ENCODE data around the gene KAT7. TPM values are rescaled to one million over a fixed set of nuclear protein-coding genes. Genes with fewer than 3 reads are reported as not detected.

Gene KAT7
- total and polyA plus RNA-seq, 10 of the 15 experiments (the other 5 are each of a cell fraction or from before 2014, with no cell fraction given) = 6.6 to 45.8 (median 26.3) TPM

DNA sequence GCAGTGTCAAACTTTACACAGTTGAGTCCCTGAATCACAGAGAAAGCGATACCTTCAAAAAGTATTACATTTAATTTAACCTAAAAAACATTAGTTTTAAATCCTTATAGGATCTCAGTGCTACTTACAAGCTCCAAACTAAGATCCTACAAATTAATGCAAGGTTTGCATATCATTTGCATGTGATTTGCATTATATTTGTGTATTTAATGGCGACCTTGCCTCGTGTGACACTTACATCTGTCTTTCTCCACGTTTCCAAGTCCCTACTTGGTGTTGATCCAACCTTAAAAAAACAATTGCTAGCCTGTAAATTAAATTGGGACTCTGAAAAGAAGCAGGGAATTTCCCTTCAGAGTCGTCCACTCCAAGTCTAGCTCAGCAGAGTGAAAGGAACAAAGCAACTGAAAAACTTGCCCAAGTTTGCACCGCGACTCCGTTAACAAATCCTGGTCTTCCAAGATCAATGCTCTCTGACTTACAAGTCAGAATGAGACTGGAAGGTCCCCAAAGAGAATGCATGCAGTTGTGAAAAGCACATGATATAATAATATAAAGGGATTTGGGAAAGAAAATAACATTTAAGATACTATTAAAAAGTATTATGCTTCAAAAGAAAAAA, 23.8 kb upstream of the KAT7 start:
- WGBS (ENCODE audit: insufficient coverage, insufficient replicate concordance, low lambda C conversion rate, missing lambda C conversion rate) = 49% methylated on average over 8 of the region's 8 CpGs
- H3K9ac ChIP-seq (ENCODE audit: control insufficient read depth, insufficient read depth, low read length) = no peak overlapping the region
- ChIA-PET POLR2A (interaction anchor here (0.6 to 8.5 kb wide), 11 partner anchors 8 to 1510 kb away, joined by 3 to 116 read pairs (median 4); partner anchors contain the start of genes KAT7 and SLC35B1), CTCF (interaction anchor here (0.6 to 4.2 kb wide), 16 partner anchors 9 to 207 kb away, joined by 3 to 36 read pairs (median 3); partner anchors contain the start of gene SLC35B1), SMC1A (ENCODE audit: uncharacterized antibody, unreplicated experiment) (interaction anchor here (0.6 to 12.5 kb wide), 14 partner anchors 9 to 118 kb away, joined by 3 to 128 read pairs (median 4); partner anchors contain the start of gene SLC35B1), RAD21 (ENCODE audit: unreplicated experiment) (interaction anchor here (0.6 to 4.3 kb wide), 16 partner anchors 9 to 571 kb away, joined by 3 to 37 read pairs (median 5); partner anchors contain the start of gene SLC35B1)
- H3K27ac ChIP-seq (ENCODE audit: control insufficient read depth, insufficient read depth) = no peak overlapping the region
- H3K36me3 ChIP-seq (ENCODE audit: control insufficient read depth in 2 of 2, insufficient read depth in 2 of 2, low read length in 1 of 2) = no peaks in the 10 kb centered on the region
- DNase-seq (ENCODE audit: low read depth, low spot score) (no peak), FAIRE-seq (no peak), ATAC-seq (no peak)
- H3K4me3 ChIP-seq = peak overlapping the region; percentile 54
- no TSS peak for BruUV-seq (replicated peaks)
- H3K4me2 ChIP-seq (ENCODE audit: control insufficient read depth, insufficient read depth) = peak overlapping the region; percentile 45
- H3K27me3 ChIP-seq (replicated peaks in 1 of 2; ENCODE audit: control insufficient read depth in 2 of 2, insufficient read depth in 2 of 2, low read length in 1 of 2) = 0 out of 4 replicates have a peak, but pooled peaks cover 0 to 1% of the 10 kb centered on the region in 2 experiments
- in situ Hi-C loops (cut with MboI) = no loop called here
- peaks cover 21% of the 10 kb centered on the region for H3K79me2 ChIP-seq (ENCODE audit: control insufficient read depth, insufficient read depth, low read length)
- peak; percentile 50; the same call in 2 of the 3 replicates for TF ChIP-seq POU2F2 (IDR thresholded peaks at IDR 0.05; ENCODE audit: borderline replicate concordance, low read depth, low read length)
- TF ChIP-seq, protein P1, sequence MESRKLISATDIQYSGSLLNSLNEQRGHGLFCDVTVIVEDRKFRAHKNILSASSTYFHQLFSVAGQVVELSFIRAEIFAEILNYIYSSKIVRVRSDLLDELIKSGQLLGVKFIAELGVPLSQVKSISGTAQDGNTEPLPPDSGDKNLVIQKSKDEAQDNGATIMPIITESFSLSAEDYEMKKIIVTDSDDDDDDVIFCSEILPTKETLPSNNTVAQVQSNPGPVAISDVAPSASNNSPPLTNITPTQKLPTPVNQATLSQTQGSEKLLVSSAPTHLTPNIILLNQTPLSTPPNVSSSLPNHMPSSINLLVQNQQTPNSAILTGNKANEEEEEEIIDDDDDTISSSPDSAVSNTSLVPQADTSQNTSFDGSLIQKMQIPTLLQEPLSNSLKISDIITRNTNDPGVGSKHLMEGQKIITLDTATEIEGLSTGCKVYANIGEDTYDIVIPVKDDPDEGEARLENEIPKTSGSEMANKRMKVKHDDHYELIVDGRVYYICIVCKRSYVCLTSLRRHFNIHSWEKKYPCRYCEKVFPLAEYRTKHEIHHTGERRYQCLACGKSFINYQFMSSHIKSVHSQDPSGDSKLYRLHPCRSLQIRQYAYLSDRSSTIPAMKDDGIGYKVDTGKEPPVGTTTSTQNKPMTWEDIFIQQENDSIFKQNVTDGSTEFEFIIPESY (IDR thresholded peaks at IDR 0.05) = 0 out of 2 replicates have a peak, but pooled peaks have one; percentile 50
- TF ChIP-seq RUNX3 (IDR thresholded peaks at IDR 0.05; ENCODE audit: low read length) = no peak
- TF ChIP-seq EP300 (IDR thresholded peaks at IDR 0.05; ENCODE audit: borderline replicate concordance in 1 of 2, control insufficient read depth in 1 of 2, low read depth in 2 of 2, low read length in 2 of 2) = no peak
- TF ChIP-seq PAX5 (IDR thresholded peaks at IDR 0.05; ENCODE audit: borderline replicate concordance, low read depth, low read length) = no peak
- TF ChIP-seq, protein P2, sequence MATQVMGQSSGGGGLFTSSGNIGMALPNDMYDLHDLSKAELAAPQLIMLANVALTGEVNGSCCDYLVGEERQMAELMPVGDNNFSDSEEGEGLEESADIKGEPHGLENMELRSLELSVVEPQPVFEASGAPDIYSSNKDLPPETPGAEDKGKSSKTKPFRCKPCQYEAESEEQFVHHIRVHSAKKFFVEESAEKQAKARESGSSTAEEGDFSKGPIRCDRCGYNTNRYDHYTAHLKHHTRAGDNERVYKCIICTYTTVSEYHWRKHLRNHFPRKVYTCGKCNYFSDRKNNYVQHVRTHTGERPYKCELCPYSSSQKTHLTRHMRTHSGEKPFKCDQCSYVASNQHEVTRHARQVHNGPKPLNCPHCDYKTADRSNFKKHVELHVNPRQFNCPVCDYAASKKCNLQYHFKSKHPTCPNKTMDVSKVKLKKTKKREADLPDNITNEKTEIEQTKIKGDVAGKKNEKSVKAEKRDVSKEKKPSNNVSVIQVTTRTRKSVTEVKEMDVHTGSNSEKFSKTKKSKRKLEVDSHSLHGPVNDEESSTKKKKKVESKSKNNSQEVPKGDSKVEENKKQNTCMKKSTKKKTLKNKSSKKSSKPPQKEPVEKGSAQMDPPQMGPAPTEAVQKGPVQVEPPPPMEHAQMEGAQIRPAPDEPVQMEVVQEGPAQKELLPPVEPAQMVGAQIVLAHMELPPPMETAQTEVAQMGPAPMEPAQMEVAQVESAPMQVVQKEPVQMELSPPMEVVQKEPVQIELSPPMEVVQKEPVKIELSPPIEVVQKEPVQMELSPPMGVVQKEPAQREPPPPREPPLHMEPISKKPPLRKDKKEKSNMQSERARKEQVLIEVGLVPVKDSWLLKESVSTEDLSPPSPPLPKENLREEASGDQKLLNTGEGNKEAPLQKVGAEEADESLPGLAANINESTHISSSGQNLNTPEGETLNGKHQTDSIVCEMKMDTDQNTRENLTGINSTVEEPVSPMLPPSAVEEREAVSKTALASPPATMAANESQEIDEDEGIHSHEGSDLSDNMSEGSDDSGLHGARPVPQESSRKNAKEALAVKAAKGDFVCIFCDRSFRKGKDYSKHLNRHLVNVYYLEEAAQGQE (IDR thresholded peaks at IDR 0.05; ENCODE audit: low read depth, low read length) = no peak
- TF ChIP-seq PAX8 (IDR thresholded peaks at IDR 0.05) = no peak
- TF ChIP-seq WRNIP1 (IDR thresholded peaks at IDR 0.05; ENCODE audit: borderline replicate concordance, low read depth, low read length) = no peak
- no peak for TF ChIP-seq ATF7 (IDR thresholded peaks at IDR 0.05; ENCODE audit: low read depth)
- TF ChIP-seq HDAC6 (IDR thresholded peaks at IDR 0.05; ENCODE audit: unreplicated experiment) = no peak
- TF ChIP-seq CHD1 (IDR thresholded peaks at IDR 0.05; ENCODE audit: low read depth, low read length) = no peak
- intact Hi-C loops (cut with micrococcal nuclease; ENCODE audit: unreplicated experiment) = loop anchor here (5.0 kb wide), 1 partner anchor 57 kb away; the partner anchor contains the start of gene SLC35B1
- H3K9me3 ChIP-seq (replicated peaks; ENCODE audit: control insufficient read depth, insufficient read depth, low read length) = no peaks in the 10 kb centered on the region
- H2AFZ ChIP-seq (ENCODE audit: control insufficient read depth, low read depth, low read length) = peak overlapping the region; percentile 70
- peaks cover 18% of the 10 kb centered on the region for H3K4me1 ChIP-seq (ENCODE audit: control insufficient read depth, insufficient read depth, low read length)
- H4K20me1 ChIP-seq (ENCODE audit: control insufficient read depth, insufficient read depth) = no peaks in the 10 kb centered on the region; the same call in 1 of the 2 replicates

All from GM12878 (cell line).